GM18526 (cell line): ENCODE data around the gene DHRS7.

Source experiments
- POLR2A ChIP-seq: IDR thresholded peaks from 3 replicates; pipeline ENCODE4 v1.6.1; 2011; ENCODE audit not compliant: insufficient read length; ENCODE audit errors: extremely low read depth

Gene DHRS7

DNA sequence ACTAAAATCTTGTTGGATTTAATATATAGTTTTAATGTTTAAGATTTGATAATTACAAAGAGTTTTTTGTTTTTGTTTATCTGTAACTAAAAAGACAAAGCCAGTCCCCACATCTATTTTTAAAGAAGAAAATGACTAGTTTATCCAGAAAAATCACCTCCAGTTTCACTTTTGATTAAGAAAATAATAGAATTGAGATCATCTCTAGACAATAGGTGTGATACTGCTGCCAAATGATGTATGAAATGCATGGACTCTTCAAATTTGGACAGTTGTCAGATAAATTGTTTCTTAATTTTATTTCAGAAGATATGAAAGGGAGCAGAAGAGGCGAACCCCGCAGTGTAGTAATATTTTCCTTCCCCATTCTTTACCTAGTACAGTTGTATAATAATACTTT is 53.5 kb downstream of the DHRS7 start:
- TF ChIP-seq POLR2A = no peak

DNA sequence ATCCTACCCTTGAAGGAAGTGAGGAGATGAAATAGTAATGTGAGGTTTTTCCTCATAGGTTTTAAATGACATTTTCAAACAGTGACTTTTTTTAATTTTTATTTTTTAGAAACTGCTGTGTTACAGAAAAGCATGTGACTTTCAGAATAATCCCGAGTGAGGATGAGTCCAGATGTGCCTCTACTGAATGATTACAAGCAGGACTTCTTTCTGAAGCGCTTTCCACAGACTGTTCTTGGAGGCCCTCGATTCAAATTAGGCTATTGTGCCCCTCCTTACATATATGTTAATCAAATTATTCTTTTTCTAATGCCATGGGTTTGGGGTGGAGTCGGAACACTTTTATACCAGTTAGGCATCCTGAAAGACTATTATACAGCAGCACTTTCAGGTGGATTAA is 57.7 kb downstream of the DHRS7 start:
- no peak for TF ChIP-seq POLR2A

DNA sequence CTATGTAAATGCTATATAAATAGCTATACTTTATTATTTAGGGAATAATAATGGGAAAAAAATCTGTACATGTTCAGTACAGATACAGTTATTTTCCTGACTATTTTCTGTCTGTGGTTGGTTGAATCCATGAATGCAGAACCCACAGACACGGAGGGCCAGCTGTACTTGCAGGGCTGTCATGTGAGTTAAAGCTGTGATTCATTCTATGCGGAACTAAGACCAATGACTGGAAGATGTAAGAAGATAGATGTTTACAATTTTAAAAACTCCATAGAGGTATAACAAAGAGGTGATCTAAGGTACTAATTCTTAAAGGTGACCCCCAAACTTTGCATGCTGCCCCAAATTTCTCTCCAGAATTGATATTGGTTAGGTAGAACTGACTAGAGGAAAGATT is 58.9 kb downstream of the DHRS7 start:
- no peak for TF ChIP-seq POLR2A

DNA sequence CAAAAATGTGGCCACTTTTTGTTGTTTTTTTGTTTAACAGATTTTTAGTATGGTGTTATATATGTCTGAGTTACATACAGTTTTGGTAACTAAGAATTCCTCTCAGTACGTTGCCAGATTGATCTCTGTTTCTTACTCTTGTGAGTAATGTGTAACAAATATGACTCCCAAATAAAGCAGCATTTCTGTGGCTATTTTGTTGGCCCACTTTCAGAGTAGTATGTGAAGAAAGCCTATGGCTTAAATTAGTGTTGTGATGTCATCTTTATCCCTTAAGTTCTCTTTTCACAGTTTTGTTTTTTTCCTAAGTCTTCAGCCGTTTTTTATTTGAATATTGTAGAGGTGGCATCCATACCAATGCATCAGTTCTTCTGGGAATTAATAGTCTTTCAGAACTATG is 62.8 kb downstream of the DHRS7 start:
- no peak for TF ChIP-seq POLR2A

DNA sequence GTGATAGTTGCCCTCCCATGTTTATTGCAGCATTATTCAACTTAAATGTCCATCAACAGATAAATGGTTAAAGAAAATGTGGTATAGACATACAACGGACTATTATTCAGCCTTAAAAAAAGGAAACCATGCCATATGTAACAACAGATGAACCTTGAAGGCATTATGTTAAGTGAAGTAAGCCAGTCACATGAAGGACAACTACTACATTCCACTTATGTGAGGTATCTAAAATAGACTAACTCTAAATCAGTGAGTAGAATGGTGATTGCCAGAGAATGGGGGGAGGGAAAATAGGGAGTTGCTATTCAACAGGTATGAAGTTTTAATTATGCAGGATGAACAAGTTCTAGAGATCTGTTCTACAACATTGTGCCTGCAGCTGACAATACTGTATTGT is 63.4 kb downstream of the DHRS7 start:
- TF ChIP-seq POLR2A = no peak

DNA sequence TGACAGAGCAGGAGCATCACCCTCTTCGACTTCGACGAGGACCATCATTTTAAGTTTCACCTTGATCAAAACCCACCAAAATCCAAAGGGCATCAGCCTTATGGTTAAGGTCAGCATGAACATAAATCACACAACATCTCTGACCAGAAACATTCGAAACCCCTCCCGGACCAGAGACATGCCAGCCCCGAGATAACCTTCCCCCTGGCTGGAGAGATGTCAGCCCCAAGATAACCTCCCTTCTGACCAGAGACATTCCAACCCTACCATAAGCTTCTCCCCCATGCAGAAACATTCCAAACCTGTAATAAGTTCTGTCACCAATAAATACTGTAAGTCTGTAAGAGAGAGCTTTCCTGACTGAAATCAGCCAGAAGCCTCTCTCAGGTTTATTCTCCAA is 67.2 kb downstream of the DHRS7 start:
- TF ChIP-seq POLR2A = no peak

DNA sequence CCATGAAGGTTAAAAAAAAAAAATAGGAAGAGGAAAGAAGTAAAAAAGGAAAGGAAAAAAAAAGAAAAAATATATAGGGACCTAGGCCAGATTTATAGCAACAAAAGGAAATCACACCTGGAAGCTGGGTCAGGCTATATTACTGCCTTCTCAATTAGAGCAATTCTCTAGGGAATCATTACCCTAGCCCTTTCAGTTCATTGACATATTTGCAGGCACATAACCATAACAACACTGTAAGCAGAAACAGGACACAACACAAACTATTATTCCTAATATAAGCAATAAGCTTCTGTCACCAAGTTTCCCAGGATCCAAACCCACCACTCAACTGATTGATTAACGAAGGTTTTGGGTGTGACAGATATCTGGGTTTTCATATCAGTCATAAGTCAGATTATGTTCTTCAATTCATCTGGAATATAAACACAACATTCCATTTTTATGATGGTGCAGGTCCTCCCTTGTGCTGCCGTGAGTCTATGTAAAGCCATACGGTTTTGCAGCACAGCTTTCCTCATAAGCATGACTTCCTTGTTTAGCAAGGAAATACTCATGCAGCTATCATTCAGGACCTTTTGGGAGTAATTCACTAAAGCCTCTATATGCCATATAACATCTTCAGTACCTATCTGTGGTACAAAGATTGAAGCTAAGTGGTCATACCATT is 69.3 kb downstream of the DHRS7 start:
- no peak for TF ChIP-seq POLR2A

DNA sequence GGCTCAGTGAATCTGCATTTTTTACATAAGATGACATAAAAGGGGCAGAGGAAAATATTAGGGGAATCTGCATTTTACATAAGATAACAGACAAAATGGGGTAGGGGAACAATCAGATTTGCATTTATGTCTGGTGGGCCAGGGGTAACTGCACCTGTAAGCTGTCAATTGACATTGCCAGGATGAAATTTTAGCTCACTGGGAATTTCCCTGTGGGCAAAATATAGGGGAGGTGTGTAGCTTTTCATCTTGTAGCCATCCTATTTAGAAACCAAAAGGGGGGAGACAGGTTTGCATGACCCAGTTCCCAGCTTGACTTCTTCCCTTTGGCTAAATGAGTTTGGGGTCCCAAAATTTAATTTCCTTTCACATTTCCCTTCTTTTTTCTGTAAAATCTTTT is 70.0 kb downstream of the DHRS7 start:
- TF ChIP-seq POLR2A = no peak

DNA sequence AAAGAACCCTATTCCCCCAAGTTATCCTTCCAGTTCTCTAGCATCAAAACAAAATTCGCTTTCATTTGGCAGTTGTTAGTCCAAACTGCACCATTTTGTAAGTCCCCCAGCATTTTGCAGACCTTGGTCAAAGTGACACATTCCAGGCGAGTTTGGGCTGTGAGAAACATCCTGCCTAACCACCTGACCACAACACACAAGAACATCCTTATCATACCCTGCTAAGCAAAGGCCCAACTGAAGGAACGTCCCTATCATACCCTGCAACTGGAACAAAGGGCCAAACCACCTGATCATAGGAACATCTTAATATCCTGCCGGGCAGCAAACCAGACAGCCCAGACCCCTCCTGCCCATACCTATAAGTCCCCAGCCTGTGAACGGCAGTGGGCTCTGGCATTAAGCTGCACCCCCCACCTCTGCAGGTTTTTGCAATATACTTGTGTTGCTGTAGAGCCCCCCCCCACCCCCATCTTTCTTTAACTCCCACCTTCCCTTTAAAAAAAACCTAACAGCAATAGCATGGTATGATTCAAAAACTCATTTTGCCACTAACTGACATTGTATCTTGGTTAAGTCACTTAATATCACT is 70.8 kb downstream of the DHRS7 start:
- TF ChIP-seq POLR2A = no peak
